Measurements from ENCODE around the gene KLRF2. TPM values are rescaled to one million over a fixed set of nuclear protein-coding genes. Genes with fewer than 3 reads are reported as not detected.
A peak's percentile ranks its signal among the peaks of the same experiment; 100 is the strongest.

The KLRF2 gene
- total RNA-seq = not detected

- Histone ChIP-seq H3K4me1 (ENCODE audit: control insufficient read depth in 3 of 3, insufficient read depth in 3 of 3, low read length in 3 of 3) (no peaks in the 10 kb centered on the region), H3K36me3 (ENCODE audit: control insufficient read depth in 3 of 3, insufficient read depth in 3 of 3, low read length in 3 of 3) (no peaks in the 10 kb centered on the region), H3K27me3 (ENCODE audit: control insufficient read depth in 3 of 3, insufficient read depth in 3 of 3, low read length in 3 of 3) (no peaks in the 10 kb centered on the region), H3K9me3 (ENCODE audit: control insufficient read depth in 3 of 3, low read length in 3 of 3) (no peaks in the 10 kb centered on the region), H3K4me3 (ENCODE audit: low read length in 3 of 3) (no peak within 1 kb of the TSS), H3K9ac (ENCODE audit: low read depth in 1 of 3, low read length in 3 of 3) (no peak within 1 kb of the TSS), H3K27ac (ENCODE audit: low read depth, low read length) (no peak within 1 kb of the TSS)
These were observed at the start of gene KLRF2 for GRCh38 chr12:9881246-9881645. Gene KLRF2, plus strand, starts transcription at chr12:9881489. Its CDS starts 107 bp downstream, at chr12:9881596.

- no peaks in the 10 kb centered on the region for H3K9me3 ChIP-seq (ENCODE audit: control insufficient read depth in 3 of 3, low read length in 3 of 3)
- H3K36me3 ChIP-seq (ENCODE audit: control insufficient read depth in 3 of 3, insufficient read depth in 3 of 3, low read length in 3 of 3) = no peaks in the 10 kb centered on the region
- H3K9ac ChIP-seq (ENCODE audit: low read depth in 1 of 3, low read length in 3 of 3) = no peak overlapping the region
- no peak overlapping the region for H3K4me3 ChIP-seq (ENCODE audit: low read length in 3 of 3)
- no peaks in the 10 kb centered on the region for H3K27me3 ChIP-seq (ENCODE audit: control insufficient read depth in 3 of 3, insufficient read depth in 3 of 3, low read length in 3 of 3)
- H3K27ac ChIP-seq (ENCODE audit: low read depth, low read length) = no peak overlapping the region
- no peaks in the 10 kb centered on the region for H3K4me1 ChIP-seq (ENCODE audit: control insufficient read depth in 3 of 3, insufficient read depth in 3 of 3, low read length in 3 of 3)
These were observed 49.6 kb upstream of the KLRF2 start for GRCh38 chr12:9831720-9832119.

- Histone ChIP-seq H3K9ac (ENCODE audit: low read depth in 1 of 3, low read length in 3 of 3) (no peak overlapping the region), H3K27me3 (ENCODE audit: control insufficient read depth in 3 of 3, insufficient read depth in 3 of 3, low read length in 3 of 3) (no peaks in the 10 kb centered on the region), H3K9me3 (ENCODE audit: control insufficient read depth in 3 of 3, low read length in 3 of 3) (no peaks in the 10 kb centered on the region), H3K4me3 (ENCODE audit: low read length in 3 of 3) (no peak overlapping the region), H3K36me3 (ENCODE audit: control insufficient read depth in 3 of 3, insufficient read depth in 3 of 3, low read length in 3 of 3) (no peaks in the 10 kb centered on the region), H3K4me1 (ENCODE audit: control insufficient read depth in 3 of 3, insufficient read depth in 3 of 3, low read length in 3 of 3) (no peaks in the 10 kb centered on the region), H3K27ac (ENCODE audit: low read depth, low read length) (no peak overlapping the region)
These were observed 37.9 kb upstream of the KLRF2 start for GRCh38 chr12:9843407-9843806.

GRCh38 chr12:9848899-9849298 is 32.4 kb upstream of the KLRF2 start:
- Histone ChIP-seq H3K9me3 (ENCODE audit: control insufficient read depth in 3 of 3, low read length in 3 of 3) (no peaks in the 10 kb centered on the region), H3K4me3 (ENCODE audit: low read length in 3 of 3) (no peak overlapping the region), H3K4me1 (ENCODE audit: control insufficient read depth in 3 of 3, insufficient read depth in 3 of 3, low read length in 3 of 3) (no peaks in the 10 kb centered on the region), H3K9ac (ENCODE audit: low read depth in 1 of 3, low read length in 3 of 3) (no peak overlapping the region), H3K27ac (ENCODE audit: low read depth, low read length) (no peak overlapping the region), H3K36me3 (ENCODE audit: control insufficient read depth in 3 of 3, insufficient read depth in 3 of 3, low read length in 3 of 3) (peaks cover 6 to 12% (median 10%) of the 10 kb centered on the region in 3 donors), H3K27me3 (ENCODE audit: control insufficient read depth in 3 of 3, insufficient read depth in 3 of 3, low read length in 3 of 3) (no peaks in the 10 kb centered on the region)

- H3K4me1 ChIP-seq (ENCODE audit: control insufficient read depth in 3 of 3, insufficient read depth in 3 of 3, low read length in 3 of 3) = no peaks in the 10 kb centered on the region
- H3K36me3 ChIP-seq (ENCODE audit: control insufficient read depth in 3 of 3, insufficient read depth in 3 of 3, low read length in 3 of 3) = peaks cover 6 to 12% (median 12%) of the 10 kb centered on the region in 3 donors
- H3K9ac ChIP-seq (ENCODE audit: low read depth in 1 of 3, low read length in 3 of 3) = no peak overlapping the region
- H3K27me3 ChIP-seq (ENCODE audit: control insufficient read depth in 3 of 3, insufficient read depth in 3 of 3, low read length in 3 of 3) = no peaks in the 10 kb centered on the region
- no peaks in the 10 kb centered on the region for H3K9me3 ChIP-seq (ENCODE audit: control insufficient read depth in 3 of 3, low read length in 3 of 3)
- H3K4me3 ChIP-seq (ENCODE audit: low read length in 3 of 3) = no peak overlapping the region
- H3K27ac ChIP-seq (ENCODE audit: low read depth, low read length) = no peak overlapping the region
These were observed 30.2 kb upstream of the KLRF2 start for GRCh38 chr12:9851050-9851449.

GRCh38 chr12:9851927-9852326 is 29.4 kb upstream of the KLRF2 start:
- Histone ChIP-seq H3K36me3 (ENCODE audit: control insufficient read depth in 3 of 3, insufficient read depth in 3 of 3, low read length in 3 of 3) (peaks cover 6 to 13% (median 13%) of the 10 kb centered on the region in 3 donors), H3K4me3 (ENCODE audit: low read length in 3 of 3) (no peak overlapping the region), H3K27me3 (ENCODE audit: control insufficient read depth in 3 of 3, insufficient read depth in 3 of 3, low read length in 3 of 3) (no peaks in the 10 kb centered on the region), H3K27ac (ENCODE audit: low read depth, low read length) (no peak overlapping the region), H3K9me3 (ENCODE audit: control insufficient read depth in 3 of 3, low read length in 3 of 3) (no peaks in the 10 kb centered on the region), H3K9ac (ENCODE audit: low read depth in 1 of 3, low read length in 3 of 3) (no peak overlapping the region), H3K4me1 (ENCODE audit: control insufficient read depth in 3 of 3, insufficient read depth in 3 of 3, low read length in 3 of 3) (no peaks in the 10 kb centered on the region)

- Histone ChIP-seq H3K27ac (ENCODE audit: low read depth, low read length) (no peak overlapping the region), H3K4me1 (ENCODE audit: control insufficient read depth in 3 of 3, insufficient read depth in 3 of 3, low read length in 3 of 3) (peaks cover 0 to 4% (median 0%) of the 10 kb centered on the region in 3 donors), H3K36me3 (ENCODE audit: control insufficient read depth in 3 of 3, insufficient read depth in 3 of 3, low read length in 3 of 3) (peaks cover 3 to 18% (median 14%) of the 10 kb centered on the region in 3 donors), H3K4me3 (ENCODE audit: low read length in 3 of 3) (no peak overlapping the region), H3K27me3 (ENCODE audit: control insufficient read depth in 3 of 3, insufficient read depth in 3 of 3, low read length in 3 of 3) (no peaks in the 10 kb centered on the region), H3K9ac (ENCODE audit: low read depth in 1 of 3, low read length in 3 of 3) (no peak overlapping the region), H3K9me3 (ENCODE audit: control insufficient read depth in 3 of 3, low read length in 3 of 3) (no peaks in the 10 kb centered on the region)
These were observed 25.1 kb upstream of the KLRF2 start for GRCh38 chr12:9856151-9856550.

GRCh38 chr12:9856894-9857293 is 24.4 kb upstream of the KLRF2 start:
- H3K9me3 ChIP-seq (ENCODE audit: control insufficient read depth in 3 of 3, low read length in 3 of 3) = no peaks in the 10 kb centered on the region
- no peak overlapping the region for H3K4me3 ChIP-seq (ENCODE audit: low read length in 3 of 3)
- no peaks in the 10 kb centered on the region for H3K27me3 ChIP-seq (ENCODE audit: control insufficient read depth in 3 of 3, insufficient read depth in 3 of 3, low read length in 3 of 3)
- H3K36me3 ChIP-seq (ENCODE audit: control insufficient read depth in 3 of 3, insufficient read depth in 3 of 3, low read length in 3 of 3) = peaks cover 3 to 18% (median 14%) of the 10 kb centered on the region in 3 donors
- no peak overlapping the region for H3K27ac ChIP-seq (ENCODE audit: low read depth, low read length)
- peaks cover 0 to 4% (median 0%) of the 10 kb centered on the region in 3 donors for H3K4me1 ChIP-seq (ENCODE audit: control insufficient read depth in 3 of 3, insufficient read depth in 3 of 3, low read length in 3 of 3)
- H3K9ac ChIP-seq (ENCODE audit: low read depth in 1 of 3, low read length in 3 of 3) = no peak overlapping the region

GRCh38 chr12:9858135-9858534 is 23.2 kb upstream of the KLRF2 start:
- H3K36me3 ChIP-seq (ENCODE audit: control insufficient read depth in 3 of 3, insufficient read depth in 3 of 3, low read length in 3 of 3) = peaks cover 3 to 13% (median 10%) of the 10 kb centered on the region in 3 donors

GRCh38 chr12:9864913-9865675 is 16.2 kb upstream of the KLRF2 start:
- H3K9ac ChIP-seq (ENCODE audit: low read depth in 1 of 3, low read length in 3 of 3) = peak overlapping the region in 2 of 3 donors; percentile 26 to 48
- H3K27ac ChIP-seq (ENCODE audit: low read depth, low read length) = no peak overlapping the region
- H3K36me3 ChIP-seq (ENCODE audit: control insufficient read depth in 3 of 3, insufficient read depth in 3 of 3, low read length in 3 of 3) = no peaks in the 10 kb centered on the region
- H3K27me3 ChIP-seq (ENCODE audit: control insufficient read depth in 3 of 3, insufficient read depth in 3 of 3, low read length in 3 of 3) = no peaks in the 10 kb centered on the region
- H3K4me3 ChIP-seq (ENCODE audit: low read length in 3 of 3) = peak overlapping the region; percentile 18 to 71 (median 30)
- peaks cover 0 to 2% (median 0%) of the 10 kb centered on the region in 3 donors for H3K9me3 ChIP-seq (ENCODE audit: control insufficient read depth in 3 of 3, low read length in 3 of 3)
- no peaks in the 10 kb centered on the region for H3K4me1 ChIP-seq (ENCODE audit: control insufficient read depth in 3 of 3, insufficient read depth in 3 of 3, low read length in 3 of 3)

More at GRCh38 chr12:9858135-9858534, 23.2 kb upstream of the KLRF2 start:
- no peaks in the 10 kb centered on the region for H3K27me3 ChIP-seq (ENCODE audit: control insufficient read depth in 3 of 3, insufficient read depth in 3 of 3, low read length in 3 of 3)
- H3K9ac ChIP-seq (ENCODE audit: low read depth in 1 of 3, low read length in 3 of 3) = no peak overlapping the region
- H3K27ac ChIP-seq (ENCODE audit: low read depth, low read length) = no peak overlapping the region
- H3K4me1 ChIP-seq (ENCODE audit: control insufficient read depth in 3 of 3, insufficient read depth in 3 of 3, low read length in 3 of 3) = peaks cover 0 to 4% (median 0%) of the 10 kb centered on the region in 3 donors
- H3K9me3 ChIP-seq (ENCODE audit: control insufficient read depth in 3 of 3, low read length in 3 of 3) = no peaks in the 10 kb centered on the region
- no peak overlapping the region for H3K4me3 ChIP-seq (ENCODE audit: low read length in 3 of 3)
